Hypothalamus (tissue), 51 donors: Measurements from ENCODE around the gene CGREF1.

Experiments
- DNase-seq, 51 donors: peaks; one replicate each; lab custom pipeline; 2025; lab: John Stamatoyannopoulos, UW

Gene CGREF1, protein sequence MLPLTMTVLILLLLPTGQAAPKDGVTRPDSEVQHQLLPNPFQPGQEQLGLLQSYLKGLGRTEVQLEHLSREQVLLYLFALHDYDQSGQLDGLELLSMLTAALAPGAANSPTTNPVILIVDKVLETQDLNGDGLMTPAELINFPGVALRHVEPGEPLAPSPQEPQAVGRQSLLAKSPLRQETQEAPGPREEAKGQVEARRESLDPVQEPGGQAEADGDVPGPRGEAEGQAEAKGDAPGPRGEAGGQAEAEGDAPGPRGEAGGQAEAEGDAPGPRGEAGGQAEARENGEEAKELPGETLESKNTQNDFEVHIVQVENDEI

DNA sequence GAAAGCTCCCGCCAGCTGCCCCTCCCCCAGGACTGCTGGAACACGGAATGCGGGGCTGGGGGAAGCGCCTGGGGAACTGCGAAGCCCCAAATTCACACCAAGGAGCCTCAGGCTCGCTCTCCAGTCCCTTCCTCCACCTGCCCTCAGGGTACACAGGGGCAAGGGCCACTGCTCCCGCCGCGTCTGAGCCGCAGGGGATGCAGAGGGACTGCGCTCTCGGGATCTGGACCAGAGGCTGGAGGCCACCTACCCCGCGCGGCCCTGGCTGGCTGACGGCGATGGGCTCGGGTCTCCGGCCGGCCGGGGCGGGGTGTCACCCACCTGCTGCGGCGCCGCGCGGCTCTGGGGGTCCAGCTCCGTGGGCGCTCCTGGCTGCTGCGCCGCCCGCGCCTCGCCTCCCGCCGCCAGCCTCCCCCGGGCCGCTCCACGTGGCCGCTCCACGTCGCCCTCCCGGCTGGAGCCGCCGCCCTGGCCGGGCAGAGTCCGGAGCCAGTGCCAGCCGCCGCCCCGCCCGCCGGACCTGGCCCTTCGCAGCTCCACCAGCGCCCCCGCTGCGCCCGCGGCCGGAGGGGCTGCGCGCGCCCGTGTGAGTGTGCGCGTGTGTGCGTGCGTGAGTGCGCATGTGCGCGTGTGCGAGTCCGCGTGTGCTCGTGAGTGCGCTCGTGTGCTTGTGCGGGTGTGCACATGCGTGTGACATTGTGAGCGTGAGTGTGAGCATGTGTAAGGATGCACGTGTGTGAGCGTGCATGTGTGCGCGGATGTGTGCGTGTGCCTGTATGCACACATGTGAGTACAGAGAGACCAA is at the start of gene CGREF1:
CGREF1 (minus strand) TSS at position 604 of the 805 bp plus-strand sequence. CDS start 14,762 bp downstream, outside the sequence.
- peak in 7 of 51 donors; percentile 7 to 31 (median 15) for DNase-seq

DNA sequence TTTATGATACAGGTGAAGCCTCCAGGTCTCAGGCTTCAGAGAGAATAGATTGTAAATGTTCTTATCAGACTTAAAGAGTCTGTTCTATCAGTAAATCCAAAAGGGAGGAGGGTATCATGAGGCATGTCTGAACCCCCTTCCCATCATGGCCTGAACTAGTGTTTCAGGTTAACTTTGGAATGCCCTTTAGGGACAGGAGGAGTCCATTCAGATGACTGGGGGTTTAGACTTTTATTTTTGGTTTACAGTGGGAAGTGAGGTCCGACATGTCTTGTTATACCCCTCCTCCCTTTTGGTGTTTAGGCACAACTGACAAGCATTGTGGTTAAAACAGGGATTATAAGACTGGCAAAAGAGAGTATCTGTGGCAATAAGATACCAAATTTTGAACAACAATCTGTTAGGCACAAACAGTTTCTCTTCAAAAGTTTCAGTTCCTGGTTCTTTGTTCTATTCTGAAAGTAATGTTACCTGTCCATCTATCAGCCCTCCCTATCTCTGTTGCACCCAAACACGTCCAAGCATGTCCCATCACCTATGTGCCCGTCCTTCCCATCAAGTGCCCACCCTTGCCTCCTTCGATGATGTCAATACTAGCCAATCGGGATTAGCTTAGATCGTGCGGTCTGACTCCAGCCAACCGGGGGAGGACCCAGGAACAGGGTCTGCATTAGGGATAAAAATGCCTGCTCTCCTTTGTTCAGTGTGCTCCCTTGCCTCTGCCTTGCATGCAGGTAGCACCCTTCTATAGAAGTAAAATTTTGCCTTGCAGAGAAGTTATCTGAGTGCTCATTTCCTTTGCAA is 46.2 kb upstream of the CGREF1 start:
- DNase-seq, result no peak

DNA sequence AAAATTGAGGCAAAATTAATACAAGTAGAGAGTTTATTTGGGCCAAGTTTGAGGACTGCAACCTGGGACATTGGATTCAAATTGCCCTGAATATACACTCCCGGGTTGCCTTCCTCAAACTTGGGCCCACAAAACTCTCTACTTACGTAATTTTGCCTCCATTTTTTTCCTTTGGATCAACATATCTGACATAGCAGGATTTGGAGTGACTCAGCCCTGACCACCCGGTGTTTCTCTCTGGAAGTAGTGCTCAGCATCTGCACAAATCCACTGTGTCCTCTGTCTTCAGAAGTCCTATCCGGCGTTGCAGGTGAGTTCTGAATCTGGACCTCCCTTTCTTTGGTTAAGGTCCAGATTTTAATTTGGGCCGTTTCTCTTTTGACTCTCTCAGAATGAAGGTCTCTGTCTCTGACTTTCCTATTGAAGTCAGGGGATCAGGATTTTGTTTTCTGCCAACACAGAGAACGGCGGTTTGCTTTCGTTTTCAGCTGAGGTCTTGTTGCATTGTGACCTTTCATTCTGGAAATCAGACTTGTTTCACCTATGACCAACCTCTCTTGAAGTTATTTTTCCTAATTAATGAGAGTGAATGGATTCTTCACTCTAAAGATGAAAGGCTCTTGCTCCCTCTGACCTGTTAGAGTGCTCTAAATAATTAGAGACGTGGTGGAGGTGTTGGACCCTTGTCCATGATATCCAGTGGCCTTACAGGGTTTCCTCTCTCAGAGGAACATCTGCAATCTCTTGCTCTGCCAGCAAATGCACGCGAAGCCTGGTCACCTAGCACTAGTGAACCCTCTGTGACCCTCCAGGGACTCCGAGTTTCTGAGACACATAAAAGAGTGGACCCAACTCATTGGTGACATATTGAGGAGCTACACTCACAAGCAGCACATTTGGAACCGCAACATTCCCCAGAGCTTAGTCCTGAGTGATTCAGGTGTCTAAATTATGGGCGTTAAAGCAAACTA is 43.5 kb upstream of the CGREF1 start:
- no peak for DNase-seq

DNA sequence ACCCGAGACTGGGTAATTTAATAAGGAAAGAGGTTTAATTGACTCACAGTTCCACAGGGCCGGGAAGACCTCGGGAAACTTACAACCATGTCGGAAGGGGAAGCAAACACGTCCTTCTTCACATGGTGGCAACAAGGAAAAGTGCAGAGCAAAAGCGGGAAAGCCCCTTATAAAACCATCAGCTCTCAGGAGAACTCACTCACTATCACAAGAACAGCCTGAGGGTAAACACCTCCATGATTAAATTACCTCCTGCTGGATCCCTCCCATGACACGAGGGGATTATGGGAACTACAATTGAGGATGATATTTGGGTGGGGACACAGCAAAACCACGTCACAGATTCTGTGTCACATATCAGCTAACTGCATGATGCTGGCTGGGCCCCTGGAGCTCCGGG is 41.3 kb upstream of the CGREF1 start:
- no peak for DNase-seq

DNA sequence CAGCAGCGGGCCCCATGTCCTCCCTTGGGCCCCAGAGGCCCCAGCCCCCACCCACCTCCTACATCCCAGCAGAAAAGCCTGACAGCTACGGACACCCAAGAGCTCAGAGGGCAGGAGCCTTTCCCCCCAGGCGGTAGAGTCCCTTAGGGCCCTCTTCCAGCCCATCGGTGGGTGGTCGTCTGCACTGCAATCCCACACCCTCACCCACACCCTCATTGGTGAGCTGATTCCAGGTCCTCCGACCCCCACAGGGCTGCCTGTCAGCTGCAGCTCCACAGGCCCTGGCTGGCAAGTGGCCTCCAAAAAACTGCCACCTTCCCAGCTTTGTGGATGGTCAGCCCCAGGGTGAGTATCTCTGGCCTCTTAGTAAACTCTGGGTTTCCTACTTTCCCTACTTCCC is 40.3 kb upstream of the CGREF1 start:
- DNase-seq, result no peak

DNA sequence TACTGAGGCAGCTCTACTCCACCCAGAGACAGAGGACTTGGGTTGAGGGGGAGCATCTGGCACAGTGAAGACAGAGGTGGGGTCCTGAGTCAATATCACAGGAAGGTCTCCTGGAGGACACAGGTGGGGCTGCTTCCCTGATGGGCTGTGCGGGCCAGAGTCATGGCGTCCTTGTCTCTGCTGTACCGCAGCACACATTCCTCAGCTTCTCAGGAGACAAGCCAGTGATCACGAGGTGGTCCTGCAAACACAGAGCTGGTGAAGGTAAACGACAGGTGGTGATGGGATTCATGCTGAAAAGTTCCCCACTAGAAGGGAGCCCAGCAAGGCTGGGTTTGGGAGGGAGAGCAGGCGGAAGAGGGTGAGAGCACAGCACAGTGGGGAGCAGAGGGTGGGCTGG is 39.5 kb upstream of the CGREF1 start:
- no peak for DNase-seq

DNA sequence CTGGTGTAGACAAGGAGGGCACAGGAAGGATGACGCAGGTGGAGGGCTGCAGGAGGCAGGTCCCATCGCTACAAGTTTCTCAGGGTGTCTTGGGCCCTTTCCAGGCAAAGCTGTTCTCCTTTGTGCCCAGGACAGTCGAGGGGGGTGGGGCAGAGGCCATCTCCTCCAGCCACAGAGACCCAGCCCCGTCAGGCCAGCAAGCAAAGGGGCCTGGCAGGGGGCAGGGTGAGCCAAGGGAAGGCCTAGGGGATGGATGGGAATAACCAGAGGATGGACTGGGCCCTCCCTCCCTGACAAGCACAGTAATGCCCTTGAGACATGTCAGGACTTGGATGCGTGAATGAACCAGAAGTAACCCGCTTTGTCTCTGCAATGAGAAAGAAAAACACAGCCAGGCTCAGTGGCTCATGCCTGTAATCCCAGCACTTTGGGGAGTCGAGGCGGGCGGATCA is 36.2 kb upstream of the CGREF1 start:
- no peak for DNase-seq

DNA sequence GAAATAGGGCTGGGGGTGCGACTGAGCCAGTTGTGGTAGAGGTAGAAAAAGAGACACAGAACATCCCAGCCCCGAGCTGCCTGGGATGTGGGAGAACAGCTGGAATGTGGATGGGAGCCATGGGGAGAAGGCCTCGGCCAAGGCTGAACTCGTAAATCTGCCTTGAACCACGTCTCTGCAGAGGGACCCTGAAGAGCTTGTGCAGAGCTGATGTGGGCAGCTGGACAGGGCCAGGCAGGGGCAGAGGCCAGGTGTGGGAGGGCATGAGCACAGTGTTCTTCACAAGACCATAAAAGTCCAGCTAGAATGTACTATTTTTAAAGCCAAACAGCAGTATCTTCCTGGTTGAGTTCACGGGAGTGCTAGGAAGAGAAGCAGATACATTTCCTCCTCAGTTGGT is 35.6 kb upstream of the CGREF1 start:
- no peak for DNase-seq

DNA sequence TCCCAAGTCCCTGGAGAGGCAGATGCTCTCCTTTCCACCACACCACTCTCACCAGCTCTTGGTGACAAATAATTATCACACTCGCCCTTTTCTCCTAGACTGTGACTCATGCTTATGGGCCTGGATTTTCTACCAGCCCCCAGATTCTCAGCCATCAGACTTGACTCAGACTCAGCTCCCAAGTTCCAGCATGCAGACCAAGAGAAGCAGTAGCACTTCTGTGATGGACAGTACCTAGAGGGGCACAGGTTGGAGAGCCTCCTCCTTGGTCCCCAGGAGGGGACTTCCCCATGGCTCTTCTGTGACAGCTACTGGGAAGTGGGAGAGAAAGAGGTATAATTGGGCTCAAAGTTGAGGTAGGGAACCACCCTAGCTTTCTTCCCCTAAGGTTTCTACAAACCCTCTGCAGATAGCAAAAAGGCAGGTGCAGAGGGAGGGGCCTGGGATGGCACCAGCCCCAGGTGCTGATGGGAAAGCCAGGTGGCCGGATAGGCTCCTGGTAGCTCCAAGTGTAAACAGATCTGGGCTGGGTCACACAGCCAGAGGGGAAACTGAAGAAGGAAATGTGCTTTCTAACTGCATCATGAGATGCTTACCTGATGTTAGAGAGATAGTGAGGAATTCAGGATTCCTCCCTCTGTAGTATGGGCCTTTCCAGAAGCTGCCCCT is 34.0 kb upstream of the CGREF1 start:
- peak in 1 of 51 donors; percentile 24 for DNase-seq

DNA sequence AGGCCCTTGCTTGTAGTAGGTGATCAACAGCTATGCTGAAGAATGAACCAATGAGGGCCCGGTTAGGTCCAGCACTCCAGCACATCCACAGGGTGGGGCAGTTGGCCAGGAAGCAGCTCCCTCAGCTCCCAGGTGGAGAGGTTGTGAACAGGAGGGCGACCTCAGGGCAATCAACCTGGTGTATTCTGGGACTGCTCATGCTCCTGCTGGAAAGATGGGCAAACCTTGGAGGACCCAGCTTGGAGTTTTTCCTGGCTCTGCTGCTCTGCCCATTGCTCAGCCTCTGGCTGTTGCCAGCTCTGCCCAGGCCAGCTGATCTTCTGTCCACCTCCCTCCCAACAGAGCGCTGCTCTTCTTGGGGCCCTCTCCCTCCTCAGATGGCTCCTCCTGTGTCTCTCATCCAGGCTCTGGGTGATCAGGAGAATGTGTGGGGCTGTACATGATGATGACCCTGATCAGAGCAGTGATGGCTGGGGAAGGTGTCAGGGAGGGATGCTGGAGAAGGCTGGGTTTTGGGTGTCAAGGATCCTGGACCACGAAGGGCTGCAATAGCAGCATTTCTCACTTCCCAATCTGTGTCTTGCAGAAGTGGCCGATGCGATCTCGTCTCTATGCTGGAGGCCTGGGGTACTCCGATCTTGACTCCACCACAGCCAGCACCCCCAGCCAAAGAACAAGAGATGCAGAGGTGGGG is 33.3 kb upstream of the CGREF1 start:
- DNase-seq, result no peak

DNA sequence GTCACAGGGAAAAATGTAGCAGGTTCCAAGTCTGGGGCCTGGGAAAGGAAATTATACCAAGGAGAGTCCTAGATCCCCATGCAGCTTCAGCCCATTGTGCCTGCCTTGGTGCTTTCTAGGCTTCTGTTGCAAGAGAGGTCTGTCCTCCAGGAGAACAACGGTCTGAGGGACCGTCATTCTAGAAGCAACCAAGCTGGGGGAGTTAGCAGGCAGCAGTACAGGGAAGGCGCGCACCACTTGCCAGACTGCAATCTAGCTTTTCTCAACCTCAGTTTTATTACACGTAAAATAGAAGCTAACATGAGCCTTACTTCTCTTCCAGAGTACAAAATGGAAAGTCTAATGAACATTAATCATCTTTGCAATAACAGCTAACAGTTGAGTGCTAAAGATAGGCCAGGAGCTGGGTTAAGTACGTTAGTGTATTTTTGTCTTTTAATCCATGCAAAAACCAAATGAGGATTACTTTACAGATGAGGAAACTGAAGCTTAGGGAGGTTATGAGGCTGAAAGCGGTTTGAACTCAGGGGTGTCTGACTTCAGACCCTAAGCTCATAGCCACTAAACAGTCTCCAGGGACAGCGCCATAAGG is 31.8 kb upstream of the CGREF1 start:
- DNase-seq, result no peak

DNA sequence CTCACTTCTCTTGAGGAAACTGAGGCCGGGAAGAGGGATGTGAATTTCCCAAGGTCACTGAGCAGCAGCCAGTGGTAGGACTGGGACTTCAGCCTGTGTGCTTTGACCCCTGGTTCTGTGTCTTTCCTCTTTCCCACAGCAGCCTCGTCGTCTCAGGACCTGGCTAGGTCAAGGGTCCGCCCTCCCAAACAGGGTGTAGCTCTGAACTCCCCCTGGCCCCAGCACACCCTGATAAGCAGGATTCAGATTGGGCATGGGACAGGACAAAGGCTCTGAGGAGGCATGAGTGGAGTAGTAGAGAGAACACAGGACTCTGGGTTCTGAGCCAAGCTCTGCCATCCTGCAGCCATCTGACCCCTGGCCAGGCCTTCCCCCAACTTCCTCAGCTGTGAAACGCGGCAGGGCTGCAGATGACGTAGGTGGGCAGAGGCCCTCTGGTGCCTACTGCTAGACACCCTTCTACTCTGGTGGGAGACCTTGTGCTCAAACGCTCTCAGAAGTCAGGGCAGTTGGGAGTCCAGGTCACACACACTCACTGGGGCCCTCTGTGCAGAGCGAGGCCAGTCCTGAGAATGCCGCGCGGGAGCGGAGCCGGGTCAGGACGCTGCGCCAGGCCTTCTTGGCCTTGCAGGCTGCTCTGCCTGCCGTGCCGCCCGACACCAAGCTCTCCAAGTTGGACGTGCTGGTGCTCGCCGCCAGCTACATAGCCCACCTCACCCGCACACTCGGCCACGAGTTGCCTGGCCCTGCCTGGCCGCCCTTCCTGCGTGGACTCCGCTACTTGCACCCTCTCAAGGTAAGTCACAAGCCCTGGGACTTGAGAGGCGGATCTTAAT is 30.9 kb upstream of the CGREF1 start:
- no peak for DNase-seq

DNA sequence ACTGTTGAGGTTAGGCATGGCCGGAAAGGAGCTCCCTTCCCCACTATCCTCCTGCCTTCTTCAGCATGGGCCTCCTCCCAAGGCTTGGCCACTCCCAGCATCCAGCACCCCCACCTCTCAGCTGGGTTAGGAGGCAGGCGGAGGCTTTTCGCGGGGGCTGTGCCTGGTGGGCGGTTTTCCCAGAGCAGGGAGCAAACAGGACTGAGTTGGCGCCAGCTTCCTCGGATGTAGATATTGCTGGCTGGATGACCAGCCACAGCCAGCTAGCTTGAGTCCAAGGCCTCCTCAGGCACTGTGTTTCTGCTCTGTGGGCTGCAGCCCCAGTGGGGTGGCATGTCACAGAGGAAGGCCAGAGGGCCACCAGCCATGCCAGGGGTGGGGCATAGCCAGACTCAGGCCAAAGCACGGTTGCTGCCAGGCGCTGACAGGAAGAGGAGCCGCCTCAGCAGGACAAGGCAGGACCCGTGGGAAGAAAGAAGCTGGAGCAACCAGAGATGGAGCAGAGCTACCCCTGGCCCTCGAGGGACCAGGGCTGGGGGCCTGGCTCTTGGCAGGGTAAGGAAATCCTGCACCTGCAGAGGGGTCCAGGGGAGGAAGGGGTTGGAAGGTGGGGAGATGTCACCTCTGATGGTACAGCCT is 30.0 kb upstream of the CGREF1 start, which contains the start of gene TCF23:
TCF23 (plus strand) TSS at position 204 of the 639 bp plus-strand sequence; CDS start at position 334, 130 bp downstream.
- DNase-seq, result no peak

DNA sequence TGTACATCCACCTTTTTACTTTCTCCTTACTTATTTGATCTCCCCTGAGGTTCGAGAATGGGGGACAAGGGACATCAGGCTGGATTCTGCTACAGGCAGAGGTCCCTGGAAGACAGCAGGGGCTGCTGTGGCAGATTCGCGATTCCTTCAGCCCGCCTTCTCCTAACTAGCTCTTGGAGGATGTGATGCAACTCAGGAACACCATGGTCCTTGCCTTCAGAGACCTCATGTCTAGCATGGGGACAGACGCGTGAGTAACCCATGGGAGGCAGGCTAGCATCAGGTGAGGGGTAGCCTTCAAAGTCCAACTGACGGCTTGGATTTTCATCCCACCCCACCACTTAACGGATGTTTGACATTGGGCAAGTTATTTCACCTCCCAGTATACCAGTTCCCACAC is 29.0 kb upstream of the CGREF1 start:
- no peak for DNase-seq

DNA sequence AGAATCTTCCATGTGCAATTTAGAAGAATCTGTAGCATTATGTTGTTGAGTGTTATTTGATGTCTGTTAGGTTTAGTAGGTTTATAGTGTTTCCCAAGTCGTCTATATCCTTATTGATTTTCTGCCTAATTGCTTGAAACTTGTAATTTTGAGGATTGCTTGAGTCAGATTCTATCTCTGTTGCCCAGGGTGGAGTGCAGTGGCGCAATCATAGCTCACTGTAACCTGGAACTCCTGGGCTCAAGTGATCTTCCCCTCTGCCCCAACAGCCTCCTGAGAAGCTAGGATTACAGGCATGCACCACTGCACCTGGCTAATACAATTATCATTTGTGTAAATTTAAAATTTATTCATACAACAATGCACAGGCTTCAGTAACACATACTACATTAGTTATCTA is 26.8 kb upstream of the CGREF1 start:
- no peak for DNase-seq

DNA sequence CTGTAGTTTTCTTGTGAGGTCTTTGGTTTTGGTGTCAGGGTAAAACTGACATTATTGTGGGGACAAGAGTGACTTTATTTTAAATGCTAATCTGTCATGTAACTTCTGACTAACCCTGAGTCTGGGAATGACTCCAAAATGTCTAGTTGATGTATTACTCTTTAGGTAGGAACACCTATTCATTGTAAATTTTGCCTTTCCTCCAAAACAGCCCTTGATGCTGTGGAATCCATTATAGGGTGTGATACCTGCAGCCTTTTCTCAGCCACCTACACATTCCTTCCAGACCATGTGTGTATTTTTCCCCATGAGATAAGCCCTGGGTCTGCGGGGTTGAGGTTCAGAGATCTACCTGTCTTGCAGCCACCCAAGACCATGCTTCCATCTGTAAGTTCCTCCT is 24.4 kb upstream of the CGREF1 start:
- DNase-seq, result no peak

DNA sequence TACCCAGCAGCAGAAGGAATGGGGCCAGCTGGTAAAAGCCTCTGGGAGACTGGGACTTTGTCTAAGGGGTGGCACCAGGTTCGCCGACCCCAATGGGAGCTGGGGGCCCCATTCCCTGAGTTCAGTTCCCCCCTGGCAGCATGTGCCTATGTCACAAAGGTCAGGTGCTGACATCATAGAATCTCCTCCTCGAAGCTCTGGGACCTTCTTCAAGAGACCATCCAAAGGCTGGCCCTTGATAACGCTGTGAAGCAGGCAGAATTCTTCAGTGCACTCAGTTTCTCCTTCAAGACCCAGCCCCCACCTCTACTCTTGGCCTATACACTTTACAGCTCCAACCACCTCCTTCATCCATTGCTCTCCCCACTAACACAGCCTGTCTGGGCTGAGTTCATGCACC is 20.4 kb upstream of the CGREF1 start, which contains the start of gene PRR30:
PRR30 (minus strand) TSS at position 101 of the 400 bp plus-strand sequence. CDS start 1,081 bp downstream, outside the sequence.
- no peak for DNase-seq
